Measurements from ENCODE around the gene HTR7.

HTR7 gene

GRCh38 chr10:90800232-90800796, 57.5 kb downstream of the HTR7 start:
- no peak for DNase-seq

DNA sequence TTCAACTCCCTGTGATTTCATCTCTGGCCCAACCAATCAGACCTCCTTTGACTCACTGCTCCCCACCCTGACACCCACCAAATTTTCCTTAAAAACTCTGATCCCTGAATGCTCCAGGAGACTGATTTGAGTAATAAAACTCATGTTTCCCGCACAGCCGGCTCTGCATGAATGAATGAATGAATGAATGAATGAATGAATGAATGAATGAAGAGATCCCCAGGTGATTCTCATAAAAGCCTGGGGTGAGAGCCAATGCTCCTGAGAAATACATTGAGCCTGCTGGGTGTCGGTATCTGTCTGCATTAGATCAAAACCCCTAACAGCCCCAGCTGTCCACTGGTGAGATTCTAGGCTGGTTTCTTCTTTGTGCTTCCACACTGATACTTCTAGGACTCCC, 58.7 kb downstream of the HTR7 start:
- no peak for DNase-seq

DNA sequence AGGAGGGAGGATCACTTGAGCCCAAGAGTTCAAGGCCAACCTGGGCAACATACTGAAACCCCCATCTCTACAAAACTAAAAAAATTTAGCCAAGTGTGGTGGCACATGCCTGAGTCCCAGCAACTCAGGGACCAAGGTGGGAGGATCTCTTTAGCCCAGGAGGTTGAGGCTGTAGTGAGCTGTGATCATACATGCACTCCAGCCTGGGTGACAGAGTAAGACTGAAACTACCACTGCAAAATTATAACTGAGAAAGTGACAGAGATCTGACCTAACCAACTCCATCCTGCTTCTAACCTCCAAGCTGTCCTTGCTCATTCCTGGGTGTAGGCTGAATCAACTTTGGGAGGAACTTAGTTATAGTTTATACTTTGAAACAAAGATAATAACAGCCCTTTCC, 59.4 kb downstream of the HTR7 start:
- no peak for DNase-seq

DNA sequence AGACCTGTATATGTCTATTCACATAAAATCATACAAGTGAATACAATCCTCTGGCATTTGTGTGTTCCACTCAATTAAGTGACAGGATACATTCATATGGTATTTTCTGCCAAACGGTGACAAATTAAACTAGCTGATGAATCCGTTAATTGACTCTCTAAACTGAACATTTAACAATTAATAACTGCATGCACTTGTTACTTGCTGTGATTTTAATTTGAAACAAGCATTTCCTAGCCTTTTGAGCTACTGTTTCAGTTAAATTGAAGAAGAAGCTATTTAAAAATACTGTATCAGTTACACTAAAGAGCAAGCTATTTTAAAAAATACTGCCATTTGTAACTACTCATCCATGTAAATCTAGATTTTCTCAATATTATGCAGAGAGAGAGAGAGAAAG, 67.4 kb downstream of the HTR7 start:
- DNase-seq: no peak

- DNase-seq: no peak
Measured at GRCh38 chr10:90788968-90789367, 68.9 kb downstream of the HTR7 start.

DNA sequence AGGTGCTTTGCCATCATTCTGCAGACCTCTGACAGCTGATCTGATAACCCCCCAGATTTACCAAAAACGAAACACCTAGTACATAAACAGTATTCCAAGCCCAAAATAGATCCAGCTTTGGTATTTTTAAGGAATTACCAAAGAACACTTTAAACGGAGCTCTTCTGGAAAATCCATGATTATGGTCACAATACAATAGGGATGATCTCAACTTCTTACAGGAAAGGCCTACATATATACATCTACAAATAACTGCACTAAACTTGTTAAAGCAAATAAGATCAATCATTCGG, 69.7 kb downstream of the HTR7 start:
- no peak for DNase-seq

- no peak for DNase-seq
Measured at GRCh38 chr10:90787393-90788198, 70.2 kb downstream of the HTR7 start.

DNA sequence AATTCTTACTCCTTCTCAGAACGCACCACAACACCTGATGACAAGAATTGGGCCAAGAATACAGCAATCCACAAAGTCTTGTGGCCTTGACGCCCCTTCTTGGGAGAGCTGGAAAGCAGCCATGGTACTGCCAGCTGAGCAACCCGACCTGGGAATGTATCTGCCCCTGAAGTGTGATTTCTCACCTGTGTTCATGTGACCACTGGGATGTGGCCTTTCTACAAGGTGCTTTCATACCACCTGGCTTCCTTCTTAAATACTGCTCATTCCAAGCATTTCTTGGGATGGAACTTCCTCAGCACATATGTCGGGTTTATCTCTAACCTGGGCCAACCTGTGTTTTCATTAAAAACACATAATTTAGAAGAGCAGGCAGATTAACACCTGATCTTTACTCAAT, 72.1 kb downstream of the HTR7 start:
- DNase-seq: no peak

GRCh38 chr10:90784771-90785170, 73.1 kb downstream of the HTR7 start:
- no peak for DNase-seq

DNA sequence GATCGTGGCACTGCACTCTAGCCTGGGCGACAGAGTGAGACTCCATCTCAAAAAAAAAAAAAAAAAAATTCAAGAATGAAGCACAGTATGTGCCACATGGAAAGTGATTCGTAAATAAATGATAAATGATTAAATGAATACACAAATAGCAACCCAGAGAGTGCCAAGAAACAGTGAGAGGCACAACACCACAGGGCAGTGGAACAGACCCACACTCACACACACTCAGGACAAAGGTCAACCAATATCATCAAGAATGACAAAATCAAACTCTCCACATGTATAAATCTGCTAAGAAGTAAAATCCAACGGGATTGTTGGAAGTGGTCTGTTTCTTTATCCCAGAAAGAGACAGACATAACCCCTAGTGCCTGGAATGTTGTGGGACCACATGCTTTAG, 77.4 kb downstream of the HTR7 start:
- no peak for DNase-seq

- DNase-seq: no peak
Measured at GRCh38 chr10:90779548-90779947, 78.3 kb downstream of the HTR7 start.

DNA sequence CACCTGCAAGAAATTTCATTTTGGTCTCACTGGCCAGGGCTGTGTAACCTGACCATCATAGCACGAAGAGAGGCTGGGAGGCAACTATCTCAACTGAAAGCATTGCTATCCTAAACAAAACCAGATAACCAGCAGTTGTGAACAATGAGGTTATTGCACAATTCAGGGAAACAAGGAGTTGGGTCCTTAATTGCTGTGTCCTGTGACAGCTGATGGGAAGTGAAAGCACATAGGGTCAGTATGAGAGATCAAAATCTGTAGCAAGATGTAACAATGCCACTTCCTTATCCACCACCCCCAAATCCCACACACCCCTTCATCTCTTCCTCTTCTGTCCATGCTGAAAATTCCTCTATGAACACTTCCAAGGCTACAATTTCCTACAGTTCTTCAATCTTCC, 80.2 kb downstream of the HTR7 start:
- DNase-seq: no peak

DNA sequence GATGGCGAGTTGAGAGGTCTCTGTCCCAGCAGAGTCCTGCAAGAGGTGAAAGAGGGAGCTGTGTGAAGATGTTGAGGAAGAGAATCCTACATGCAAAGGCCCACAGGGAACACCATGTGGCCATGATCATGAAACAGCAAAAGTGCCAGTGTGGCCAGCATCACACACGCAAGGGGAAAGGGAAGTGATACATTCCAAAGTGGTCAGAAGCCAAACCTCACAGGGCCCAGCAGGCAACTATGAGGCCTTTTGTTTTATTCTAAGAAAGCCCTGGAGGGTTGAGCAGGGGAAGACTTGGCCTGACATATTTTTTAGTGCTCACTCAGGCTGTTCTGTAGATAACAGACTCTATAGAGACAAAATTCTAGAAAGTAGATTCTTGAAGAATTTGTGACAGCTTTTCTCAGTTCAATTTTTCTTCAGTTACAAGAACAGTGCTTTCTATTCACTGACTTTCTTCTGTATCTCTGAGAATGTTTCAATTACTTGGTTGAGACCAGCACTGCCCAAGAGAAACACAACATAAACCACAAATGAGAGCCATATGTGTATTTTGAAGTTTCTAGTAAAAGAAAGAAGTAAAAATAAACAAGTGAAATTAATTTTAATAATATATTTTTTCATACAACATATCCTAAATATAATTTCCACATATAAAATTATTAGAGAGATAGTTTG, 82.3 kb downstream of the HTR7 start:
- DNase-seq: peak in 1 of 2 donors; percentile 16

DNA sequence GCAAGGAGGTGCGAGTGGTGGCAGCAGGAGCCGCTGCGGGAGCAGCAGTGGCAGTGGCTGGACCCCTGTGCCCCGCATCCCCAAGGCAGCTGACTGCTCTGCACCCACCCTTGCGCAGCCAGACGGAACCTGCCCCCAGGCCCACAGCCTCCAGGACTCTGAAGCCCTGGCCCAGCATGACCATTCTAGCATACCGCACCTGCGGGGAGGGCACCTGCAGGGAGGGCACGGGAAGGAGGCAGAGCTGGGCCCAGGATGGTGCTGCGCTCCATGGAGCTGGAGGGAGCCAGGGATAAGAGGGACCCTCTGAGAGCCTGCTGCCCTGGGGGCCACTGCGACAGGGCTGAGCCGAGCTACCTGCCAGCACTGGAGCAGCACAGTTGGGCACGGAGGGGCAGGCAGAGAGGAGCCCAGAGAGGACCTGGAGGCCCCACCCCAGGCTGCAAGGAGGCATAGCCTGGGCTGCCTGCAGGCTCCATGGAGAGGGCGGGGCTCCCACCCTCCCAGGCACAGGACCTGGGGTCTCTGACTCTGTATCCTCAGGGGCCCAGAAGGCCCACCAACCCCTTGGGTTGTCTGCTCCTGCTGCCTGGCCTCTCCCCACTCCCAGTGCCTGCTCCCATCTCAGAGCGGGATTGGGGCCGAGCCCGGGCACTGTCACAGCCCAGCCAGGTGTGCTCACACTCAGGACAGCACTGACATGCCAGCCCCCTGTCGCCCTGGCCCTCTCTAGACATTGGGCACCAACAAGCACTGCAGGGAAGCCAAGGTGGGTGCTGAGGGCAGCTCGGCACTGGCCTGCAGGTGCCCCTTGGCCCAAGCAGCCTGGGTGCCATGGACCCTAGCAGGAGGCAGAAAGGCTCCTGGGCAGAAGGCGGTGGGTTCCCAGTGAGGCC, 87.6 kb downstream of the HTR7 start:
- no peak for DNase-seq

- DNase-seq: peak; percentile 3 to 6
Measured at GRCh38 chr10:90751107-90751997, 106.5 kb downstream of the HTR7 start.

GRCh38 chr10:90746829-90747228, 111.0 kb downstream of the HTR7 start:
- DNase-seq: no peak

- no peak for DNase-seq
Measured at GRCh38 chr10:90745565-90745964, 112.3 kb downstream of the HTR7 start.

- DNase-seq: no peak
Measured at GRCh38 chr10:90743291-90743690, 114.5 kb downstream of the HTR7 start.

GRCh38 chr10:90741926-90742565, 115.8 kb downstream of the HTR7 start:
- no peak for DNase-seq

GRCh38 chr10:90740265-90740664, 117.6 kb downstream of the HTR7 start:
- no peak for DNase-seq

DNA sequence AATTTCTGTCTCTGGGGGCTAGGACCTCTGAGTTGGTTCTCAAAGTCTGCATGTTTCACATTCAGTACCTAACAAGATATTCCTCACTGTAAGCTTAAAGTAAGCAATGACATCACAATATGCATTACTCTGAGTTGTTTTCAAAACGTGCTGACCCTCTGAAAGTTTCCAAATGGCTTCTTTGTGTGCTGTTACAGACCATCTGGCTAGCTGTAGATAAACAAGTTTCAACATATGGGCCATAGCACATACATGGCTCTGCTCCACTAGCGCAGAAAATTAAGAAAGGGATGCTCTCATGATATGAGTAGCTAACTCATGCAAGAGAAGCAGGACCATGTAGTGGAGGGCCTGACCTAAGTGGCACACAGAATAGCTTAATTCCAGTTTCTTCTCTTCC, 119.0 kb downstream of the HTR7 start:
- DNase-seq: no peak

- no peak for DNase-seq
Measured at GRCh38 chr10:90734415-90734814, 123.4 kb downstream of the HTR7 start.
